Retinal pigment epithelial cell (primary cell): Measurements from ENCODE around the gene GPR15.

Experiments
- DNase-seq: peaks from one replicate; pipeline ENCODE4 v3.0.0-alpha.2; 2010; ENCODE audit warnings: low read depth
- H3K4me3 ChIP-seq: 2 replicates; pipeline ENCODE4 v1.5.1; 2011; ENCODE audit warnings: mild to moderate bottlenecking, low read length, control low read depth, moderate library complexity
- CTCF ChIP-seq: conservative IDR thresholded peaks from 2 replicates; pipeline ENCODE4 v1.5.1; 2011; ENCODE audit warnings: low read depth, low read length, control low read depth, inconsistent platforms

The GPR15 gene

GRCh38 chr3:98529856-98530459 is 1.8 kb upstream of the GPR15 start:
- no peak for DNase-seq
- no peak overlapping the region for H3K4me3 ChIP-seq
- TF ChIP-seq CTCF, result no peak

- no peak for DNase-seq
- H3K4me3 ChIP-seq, result no peak overlapping the region
- no peak for TF ChIP-seq CTCF
Measured at GRCh38 chr3:98530676-98531075, 1.1 kb upstream of the GPR15 start.

GRCh38 chr3:98532275-98532637 is 478 bp downstream of the GPR15 start:
- no peak for TF ChIP-seq CTCF
- no peak for DNase-seq
- no peak overlapping the region for H3K4me3 ChIP-seq

- no peak for DNase-seq
- no peak overlapping the region for H3K4me3 ChIP-seq
- TF ChIP-seq CTCF, result no peak
Measured at GRCh38 chr3:98532709-98533571, 1.2 kb downstream of the GPR15 start.

- H3K4me3 ChIP-seq, result no peak overlapping the region
- no peak for TF ChIP-seq CTCF
- no peak for DNase-seq
Measured at GRCh38 chr3:98534168-98534567, 2.4 kb downstream of the GPR15 start.

- no peak for DNase-seq
- no peak for TF ChIP-seq CTCF
- H3K4me3 ChIP-seq, result no peak overlapping the region
Measured at GRCh38 chr3:98534734-98535133, 3.0 kb downstream of the GPR15 start.
